Upper lobe of right lung (tissue), 1 donor: ENCODE data around the gene EEF1G. TPM values are rescaled to one million over a fixed set of nuclear protein-coding genes. Genes with fewer than 3 reads are reported as not detected.
A peak's percentile ranks its signal among the peaks of the same experiment; 100 is the strongest.

Source experiments
- ATAC-seq: fragments of 200-7000 bp; cut with Tn5 transposase; one replicate; pipeline ENCODE4 v1.9.1; 2020; ENCODE audit warnings: mild to moderate bottlenecking, moderate library complexity
- DNase-seq: peaks from one replicate; pipeline ENCODE4 v3.0.0-alpha.2; 2020
- H3K27ac ChIP-seq: fragments of 200-600 bp; one replicate; pipeline ENCODE4 v1.8.0; 2022
- H3K27me3 ChIP-seq: fragments of 200-600 bp; one replicate; pipeline ENCODE4 v1.8.0; 2022; ENCODE audit warnings: mild to moderate bottlenecking
- H3K36me3 ChIP-seq: fragments of 200-600 bp; one replicate; pipeline ENCODE4 v1.8.0; 2022
- H3K4me1 ChIP-seq: fragments of 200-600 bp; one replicate; pipeline ENCODE4 v1.8.0; 2022
- H3K4me3 ChIP-seq: fragments of 200-600 bp; one replicate; pipeline ENCODE4 v1.8.0; 2022; ENCODE audit warnings: mild to moderate bottlenecking
- H3K9me3 ChIP-seq: fragments of 200-600 bp; one replicate; pipeline ENCODE4 v1.8.0; 2022
- intact Hi-C: fragments of 100-400 bp; cut with DNase I; formaldehyde crosslinking; loops from one replicate; pipeline ENCODE4 v1.11.0; 2022
- total RNA-seq: library from RNA; stranded (reverse); fragmentation: NEBNext Ultra II Directional; extraction: Animal tissue kit (Norgen Biotek cat#: 25700); gene quantifications from one replicate; pipeline ENCODE4 v1.2.1, GENCODE V29; 2021
- TF ChIP-seq, protein P1 (sequence below): fragments of 200-600 bp; IDR thresholded peaks from one replicate; pipeline ENCODE4 v1.8.0; 2022; ENCODE audit warnings: antibody characterized with exemption
- donor health status: DM: no; HTN: yes; CAD: no; lungs with severe emphysema.

EEF1G gene
- total RNA-seq, 1 donor from 2014 or later: 847 TPM

DNA sequence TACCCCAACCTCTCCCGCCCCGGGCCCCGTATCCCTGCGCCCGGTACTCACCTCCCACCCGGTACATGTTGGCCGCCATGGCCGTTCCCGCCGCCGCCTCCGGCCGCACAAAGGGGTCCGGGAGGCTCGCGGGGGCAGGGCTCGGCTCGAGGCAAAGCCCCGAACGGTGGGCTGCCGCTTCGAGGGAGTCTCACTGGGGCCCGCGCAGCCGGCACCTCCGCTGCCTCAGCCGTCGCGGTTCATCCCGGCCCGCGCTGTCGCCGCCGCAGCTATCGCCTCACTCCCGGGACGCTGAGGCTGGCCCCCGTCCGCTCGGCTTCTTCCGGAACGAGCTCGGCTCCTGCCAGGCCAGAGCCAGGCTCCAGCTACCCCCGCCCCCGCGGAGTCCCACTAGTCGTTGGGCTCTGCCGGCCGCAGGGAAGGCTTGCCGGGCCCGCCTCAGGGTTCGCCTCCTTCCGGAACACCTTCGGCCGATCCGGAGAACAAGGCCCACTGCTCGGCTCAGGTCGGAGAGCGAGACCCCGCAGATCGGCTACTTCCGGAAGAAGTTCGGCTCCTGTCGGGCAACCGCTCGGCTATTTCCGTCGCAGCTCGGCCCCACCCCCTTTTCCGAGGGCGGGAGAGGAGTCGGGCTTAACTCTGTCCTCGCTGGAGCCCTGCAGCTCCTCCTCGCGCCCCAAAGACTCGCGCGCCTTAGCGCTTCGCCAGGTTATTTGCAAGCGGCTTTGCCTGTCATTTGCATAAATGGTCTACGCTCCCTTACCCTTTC is 27.9 kb upstream of the EEF1G start, which contains the start of gene MTA2:
Gene MTA2 (minus strand): TSS at position 494 of the 769 bp plus-strand sequence. CDS start 415 bp downstream, at position 79.
- peak; percentile 92 for ATAC-seq
- no peaks in the 10 kb centered on the region for H3K9me3 ChIP-seq
- H3K4me1 ChIP-seq: peaks cover 25% of the 10 kb centered on the region
- intact Hi-C loops: no loop called here
- H3K36me3 ChIP-seq: peaks cover 45% of the 10 kb centered on the region
- TF ChIP-seq, protein P1, sequence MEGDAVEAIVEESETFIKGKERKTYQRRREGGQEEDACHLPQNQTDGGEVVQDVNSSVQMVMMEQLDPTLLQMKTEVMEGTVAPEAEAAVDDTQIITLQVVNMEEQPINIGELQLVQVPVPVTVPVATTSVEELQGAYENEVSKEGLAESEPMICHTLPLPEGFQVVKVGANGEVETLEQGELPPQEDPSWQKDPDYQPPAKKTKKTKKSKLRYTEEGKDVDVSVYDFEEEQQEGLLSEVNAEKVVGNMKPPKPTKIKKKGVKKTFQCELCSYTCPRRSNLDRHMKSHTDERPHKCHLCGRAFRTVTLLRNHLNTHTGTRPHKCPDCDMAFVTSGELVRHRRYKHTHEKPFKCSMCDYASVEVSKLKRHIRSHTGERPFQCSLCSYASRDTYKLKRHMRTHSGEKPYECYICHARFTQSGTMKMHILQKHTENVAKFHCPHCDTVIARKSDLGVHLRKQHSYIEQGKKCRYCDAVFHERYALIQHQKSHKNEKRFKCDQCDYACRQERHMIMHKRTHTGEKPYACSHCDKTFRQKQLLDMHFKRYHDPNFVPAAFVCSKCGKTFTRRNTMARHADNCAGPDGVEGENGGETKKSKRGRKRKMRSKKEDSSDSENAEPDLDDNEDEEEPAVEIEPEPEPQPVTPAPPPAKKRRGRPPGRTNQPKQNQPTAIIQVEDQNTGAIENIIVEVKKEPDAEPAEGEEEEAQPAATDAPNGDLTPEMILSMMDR: no peak
- peak within 1 kb of the TSS; percentile 98 for H3K27ac ChIP-seq
- peak; percentile 99 for DNase-seq
- no peaks in the 10 kb centered on the region for H3K27me3 ChIP-seq
- H3K4me3 ChIP-seq: peak within 1 kb of the TSS; percentile 100

- peak overlapping the region; percentile 100 for H3K4me3 ChIP-seq
- H3K27ac ChIP-seq: peak overlapping the region; percentile 98
- TF ChIP-seq, protein P1: no peak
- intact Hi-C loops: no loop called here
- peaks cover 25% of the 10 kb centered on the region for H3K4me1 ChIP-seq
- H3K9me3 ChIP-seq: no peaks in the 10 kb centered on the region
- DNase-seq (peak; percentile 86), ATAC-seq (peak; percentile 36)
- H3K27me3 ChIP-seq: no peaks in the 10 kb centered on the region
- peaks cover 45% of the 10 kb centered on the region for H3K36me3 ChIP-seq
Observed at GRCh38 chr11:62601122-62601371, 27.4 kb upstream of the EEF1G start.

GRCh38 chr11:62600367-62601121 is 26.9 kb upstream of the EEF1G start:
- Histone ChIP-seq H3K4me3 (peak overlapping the region; percentile 100), H3K36me3 (peaks cover 45% of the 10 kb centered on the region), H3K9me3 (no peaks in the 10 kb centered on the region), H3K27ac (peak overlapping the region; percentile 98), H3K4me1 (peaks cover 25% of the 10 kb centered on the region), H3K27me3 (no peaks in the 10 kb centered on the region)
- TF ChIP-seq, protein P1: no peak
- intact Hi-C loops: no loop called here
- DNase-seq (no peak), ATAC-seq (no peak)

DNA sequence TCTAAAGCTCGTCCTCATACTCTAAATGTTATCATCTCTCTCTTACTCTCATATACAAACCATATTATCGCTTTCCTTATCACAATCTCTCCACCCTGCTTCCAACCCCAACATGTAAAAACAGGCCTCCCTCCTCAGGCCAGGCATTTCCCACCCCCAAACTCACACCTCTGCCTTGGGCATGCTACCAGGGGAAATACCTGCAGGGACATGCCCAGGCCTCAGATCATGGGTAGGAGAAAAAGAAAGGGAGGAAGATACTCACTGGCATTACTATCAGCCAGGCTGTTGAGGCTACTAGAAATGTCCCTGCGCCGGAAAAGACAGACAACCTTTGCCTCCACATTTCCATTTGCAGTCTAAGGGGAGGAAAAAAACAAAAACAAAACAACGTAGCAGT is 26.2 kb upstream of the EEF1G start:
- Histone ChIP-seq H3K4me1 (peaks cover 25% of the 10 kb centered on the region), H3K27ac (peak overlapping the region; percentile 98), H3K27me3 (no peaks in the 10 kb centered on the region), H3K9me3 (no peaks in the 10 kb centered on the region), H3K4me3 (peak overlapping the region; percentile 100), H3K36me3 (peaks cover 45% of the 10 kb centered on the region)
- intact Hi-C loops: no loop called here
- TF ChIP-seq, protein P1: no peak
- DNase-seq: no peak
- no peak for ATAC-seq

- ATAC-seq: peak; percentile 78
- peak; percentile 91 for DNase-seq
- H3K9me3 ChIP-seq: no peaks in the 10 kb centered on the region
- no peaks in the 10 kb centered on the region for H3K27me3 ChIP-seq
- TF ChIP-seq, protein P1: no peak
- peaks cover 50% of the 10 kb centered on the region for H3K36me3 ChIP-seq
- H3K4me1 ChIP-seq: peaks cover 25% of the 10 kb centered on the region
- H3K27ac ChIP-seq: peak overlapping the region; percentile 98
- peak overlapping the region; percentile 100 for H3K4me3 ChIP-seq
- intact Hi-C loops: no loop called here
Observed at GRCh38 chr11:62599069-62599696, 25.5 kb upstream of the EEF1G start.
